BJ (cell line): ENCODE measurements around the gene TTC28. TPM values are rescaled to one million over a fixed set of nuclear protein-coding genes. Genes with fewer than 3 reads are reported as not detected.

Experiments used
- CTCF ChIA-PET: fragments of 350-600 bp; formaldehyde crosslinking; extraction: SDS; loops from one replicate; lab custom pipeline; 2021; ENCODE audit warnings: antibody characterized with exemption, inconsistent platforms; lab: Yijun Ruan, JAX
- POLR2A ChIA-PET: fragments of 300-600 bp; sonication (Branson Sonifier 250); formaldehyde crosslinking; extraction: SDS; loops from one replicate; lab custom pipeline; 2021; ENCODE audit warnings: antibody characterized with exemption; lab: Charles Lee
- DNase-seq: peaks from one replicate; pipeline ENCODE4 v3.0.0-alpha.2; 2011; ENCODE audit warnings: low read depth
- H3K27me3 ChIP-seq: 2 replicates; pipeline ENCODE4 v1.6.0; 2011; ENCODE audit warnings: low read length; ENCODE audit not compliant: control insufficient read depth, insufficient read depth
- H3K36me3 ChIP-seq: 2 replicates; pipeline ENCODE4 v1.5.1; 2011; ENCODE audit warnings: low read length; ENCODE audit not compliant: control insufficient read depth, insufficient read depth
- H3K4me3 ChIP-seq: 2 replicates; pipeline ENCODE4 v1.5.1; 2011; ENCODE audit warnings: low read depth, mild to moderate bottlenecking, control low read depth, low read length
- polyA plus RNA-seq: library from polyadenylated mRNA; depleted of rRNA; stranded (reverse); fragments of >200 nt; gene quantifications from 2 replicates; pipeline ENCODE4 v1.2.3, GENCODE V29; 2011
- TF ChIP-seq, protein P1 (sequence below): IDR thresholded peaks from 2 replicates; pipeline ENCODE4 v1.5.1; 2011; ENCODE audit warnings: low read depth, mild to moderate bottlenecking, control low read depth, inconsistent platforms, low read length, moderate library complexity; ENCODE audit not compliant: insufficient read depth

The TTC28 gene
- polyA plus RNA-seq, 1 experiment, result 8.7 TPM

DNA sequence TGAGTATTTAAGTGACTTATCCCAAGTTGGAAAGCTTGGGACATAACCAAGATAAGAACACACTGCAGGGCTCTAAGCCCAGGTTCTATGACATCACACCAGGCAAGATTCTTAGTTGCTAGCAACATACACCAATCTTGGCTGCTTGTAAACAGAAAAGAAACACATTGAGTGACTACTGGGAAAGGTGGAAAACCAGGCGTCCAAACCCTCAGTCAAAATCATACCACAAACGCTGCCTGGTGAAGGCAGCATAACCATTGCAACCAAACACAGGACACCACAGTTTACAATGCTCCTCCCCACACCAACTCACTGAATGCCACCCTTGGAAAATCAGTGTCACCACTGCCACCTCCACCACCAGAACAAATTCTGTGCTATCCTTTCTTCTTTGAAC is 379.9 kb downstream of the TTC28 start:
- ChIA-PET POLR2A (no interaction called here), CTCF (interaction anchor here (1.5 to 1.7 kb wide), 2 partner anchors 9 to 16 kb away, joined by 4 to 9 read pairs; no protein-coding TSS in a partner anchor)
- DNase-seq, result no peak
- TF ChIP-seq, protein P1, sequence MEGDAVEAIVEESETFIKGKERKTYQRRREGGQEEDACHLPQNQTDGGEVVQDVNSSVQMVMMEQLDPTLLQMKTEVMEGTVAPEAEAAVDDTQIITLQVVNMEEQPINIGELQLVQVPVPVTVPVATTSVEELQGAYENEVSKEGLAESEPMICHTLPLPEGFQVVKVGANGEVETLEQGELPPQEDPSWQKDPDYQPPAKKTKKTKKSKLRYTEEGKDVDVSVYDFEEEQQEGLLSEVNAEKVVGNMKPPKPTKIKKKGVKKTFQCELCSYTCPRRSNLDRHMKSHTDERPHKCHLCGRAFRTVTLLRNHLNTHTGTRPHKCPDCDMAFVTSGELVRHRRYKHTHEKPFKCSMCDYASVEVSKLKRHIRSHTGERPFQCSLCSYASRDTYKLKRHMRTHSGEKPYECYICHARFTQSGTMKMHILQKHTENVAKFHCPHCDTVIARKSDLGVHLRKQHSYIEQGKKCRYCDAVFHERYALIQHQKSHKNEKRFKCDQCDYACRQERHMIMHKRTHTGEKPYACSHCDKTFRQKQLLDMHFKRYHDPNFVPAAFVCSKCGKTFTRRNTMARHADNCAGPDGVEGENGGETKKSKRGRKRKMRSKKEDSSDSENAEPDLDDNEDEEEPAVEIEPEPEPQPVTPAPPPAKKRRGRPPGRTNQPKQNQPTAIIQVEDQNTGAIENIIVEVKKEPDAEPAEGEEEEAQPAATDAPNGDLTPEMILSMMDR, result no peak
- no peaks in the 10 kb centered on the region for H3K27me3 ChIP-seq
- no peak overlapping the region for H3K4me3 ChIP-seq
- H3K36me3 ChIP-seq, result no peaks in the 10 kb centered on the region

DNA sequence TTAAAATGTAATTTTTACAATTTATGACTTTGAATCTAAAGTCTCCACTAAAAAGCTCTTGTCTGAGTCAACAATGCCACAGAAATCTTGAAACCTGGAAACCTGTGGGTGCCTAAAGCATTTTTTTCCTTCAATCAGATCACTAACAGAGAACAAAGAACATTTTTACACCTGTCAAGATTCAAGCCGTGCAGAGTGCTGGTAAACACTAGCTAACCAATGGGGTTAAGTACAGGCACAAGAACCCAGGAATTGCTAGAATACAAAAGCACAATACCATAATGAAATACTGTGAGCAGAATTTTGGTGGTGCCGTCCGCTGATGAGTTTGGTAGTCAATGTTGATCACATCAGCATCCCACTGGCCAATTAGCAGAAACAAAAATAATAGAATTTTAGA is 380.3 kb downstream of the TTC28 start:
- Histone ChIP-seq H3K36me3 (no peaks in the 10 kb centered on the region), H3K27me3 (no peaks in the 10 kb centered on the region), H3K4me3 (no peak overlapping the region)
- TF ChIP-seq, protein P1, result no peak
- DNase-seq, result no peak
- POLR2A ChIA-PET, result no interaction called here
- CTCF ChIA-PET, result interaction anchor here (1.2 to 1.5 kb wide), 2 partner anchors 9 to 10 kb away, joined by 4 to 5 read pairs; no protein-coding TSS in a partner anchor

DNA sequence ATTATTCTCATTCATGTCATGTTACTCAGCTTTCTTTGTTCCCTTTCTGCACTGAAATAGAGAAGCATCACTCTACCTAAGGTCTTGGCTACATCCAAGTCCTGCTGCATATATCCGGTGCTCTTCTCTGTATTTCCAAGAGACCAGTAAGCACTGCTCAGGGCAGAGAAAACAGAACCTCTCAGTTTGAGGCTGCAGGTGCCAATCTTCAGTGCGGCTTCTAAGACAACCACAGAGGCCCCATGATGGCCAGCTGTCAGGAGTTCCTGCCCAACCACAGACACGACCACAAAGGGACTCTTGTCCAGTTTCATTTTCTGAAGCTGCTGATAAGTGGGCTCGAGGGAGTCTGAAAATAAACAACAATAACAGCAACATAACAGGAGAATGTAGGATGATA is 382.1 kb downstream of the TTC28 start:
- no peak for DNase-seq
- Histone ChIP-seq H3K4me3 (no peak overlapping the region), H3K36me3 (no peaks in the 10 kb centered on the region), H3K27me3 (no peaks in the 10 kb centered on the region)
- POLR2A ChIA-PET, result interaction anchor here (0.6 kb wide), 1 partner anchor 378 kb away, joined by 5 read pairs; the partner anchor contains the start of gene PITPNB
- TF ChIP-seq, protein P1, result no peak
- CTCF ChIA-PET, result interaction anchor here (0.6 to 0.7 kb wide), 2 partner anchors 19 to 232 kb away, joined by 3 read pairs; no protein-coding TSS in a partner anchor

DNA sequence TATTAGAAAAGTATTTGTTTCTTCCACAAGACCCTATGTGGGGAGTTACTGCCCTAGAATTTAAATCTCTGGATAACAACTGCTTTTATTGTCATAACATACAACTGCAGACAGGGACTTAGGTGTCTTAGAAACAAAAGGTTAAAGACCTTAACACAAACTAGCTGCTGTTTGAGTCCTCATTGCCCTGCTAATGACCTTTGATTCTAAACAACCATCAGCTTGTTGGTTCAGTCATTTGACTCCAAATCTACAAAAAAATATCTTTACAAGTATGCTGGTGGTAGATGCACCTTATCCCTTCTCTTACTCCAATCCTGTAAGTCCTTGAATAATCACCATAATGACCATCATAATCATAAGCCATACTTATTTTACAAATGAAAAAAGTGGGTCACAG is 383.2 kb downstream of the TTC28 start:
- ChIA-PET CTCF (interaction anchor here (1.0 kb wide), 1 partner anchor 14 kb away, joined by 3 read pairs; no protein-coding TSS in a partner anchor), POLR2A (no interaction called here)

DNA sequence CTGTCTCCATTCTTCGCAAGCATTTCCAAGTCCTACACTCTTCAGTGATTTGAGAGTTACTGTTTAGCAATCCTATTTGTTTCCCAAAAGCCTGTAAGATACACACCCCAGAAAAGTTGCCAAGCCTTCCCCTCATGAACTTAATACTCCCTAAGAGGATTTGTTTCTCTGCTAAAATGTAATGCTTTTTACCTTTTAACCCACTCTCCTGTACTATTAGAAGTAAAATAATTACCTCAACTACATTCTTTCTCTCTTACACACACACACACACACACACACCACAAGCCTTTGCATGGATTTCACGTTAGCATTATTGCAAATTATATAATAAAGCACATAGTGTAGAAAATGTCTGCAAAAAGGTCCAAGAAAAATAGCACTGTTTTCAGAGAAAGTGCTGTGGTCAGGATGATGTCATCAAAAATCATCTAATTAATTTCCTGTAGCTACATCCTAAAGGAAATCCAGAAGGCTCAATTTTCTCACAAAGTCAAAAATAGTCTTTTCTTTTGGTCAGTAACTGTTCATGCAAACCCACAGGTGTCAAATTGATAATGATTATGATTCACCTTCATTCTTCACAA is 396.5 kb downstream of the TTC28 start:
- POLR2A ChIA-PET, result no interaction called here
- H3K36me3 ChIP-seq, result no peaks in the 10 kb centered on the region
- CTCF ChIA-PET, result interaction anchor here (2.1 to 2.7 kb wide), 2 partner anchors 9 to 17 kb away, joined by 5 to 9 read pairs; no protein-coding TSS in a partner anchor
- no peak overlapping the region for H3K4me3 ChIP-seq
- no peak for DNase-seq
- TF ChIP-seq, protein P1, result no peak
- no peaks in the 10 kb centered on the region for H3K27me3 ChIP-seq

More for the DNA sequence above, 383.2 kb downstream of the TTC28 start:
- TF ChIP-seq, protein P1, result no peak
- Histone ChIP-seq H3K4me3 (no peak overlapping the region), H3K36me3 (no peaks in the 10 kb centered on the region), H3K27me3 (no peaks in the 10 kb centered on the region)
- no peak for DNase-seq
